Measurements from ENCODE around the gene ARHGAP1. TPM values are rescaled to one million over a fixed set of nuclear protein-coding genes. Genes with fewer than 3 reads are reported as not detected.

ARHGAP1 gene
- total RNA-seq, 1 donor from 2014 or later = 19.2 TPM

GRCh38 chr11:46694607-46695006, 5.8 kb downstream of the ARHGAP1 start:
- no peak for DNase-seq (ENCODE audit: low read depth in 2 of 2)

- no peak for DNase-seq (ENCODE audit: low read depth in 2 of 2)
Observed at GRCh38 chr11:46694072-46694471, 6.3 kb downstream of the ARHGAP1 start.

- DNase-seq (ENCODE audit: low read depth in 2 of 2) = no peak
Observed at GRCh38 chr11:46693597-46694012, 6.8 kb downstream of the ARHGAP1 start.

GRCh38 chr11:46692450-46692849, 8.0 kb downstream of the ARHGAP1 start:
- no peak for DNase-seq (ENCODE audit: low read depth in 2 of 2)

- DNase-seq (ENCODE audit: low read depth in 2 of 2) = no peak
Observed at GRCh38 chr11:46690702-46691101, 9.7 kb downstream of the ARHGAP1 start.

GRCh38 chr11:46686886-46687795, 13.3 kb downstream of the ARHGAP1 start:
- DNase-seq (ENCODE audit: low read depth in 2 of 2) = peak in 1 of 2 donors; percentile 65

- no peak for DNase-seq (ENCODE audit: low read depth in 2 of 2)
Observed at GRCh38 chr11:46684367-46684766, 16.1 kb downstream of the ARHGAP1 start.

- no peak for DNase-seq (ENCODE audit: low read depth in 2 of 2)
Observed at GRCh38 chr11:46682773-46683752, 17.4 kb downstream of the ARHGAP1 start.

- no peak for DNase-seq (ENCODE audit: low read depth in 2 of 2)
Observed at GRCh38 chr11:46681814-46682213, 18.6 kb downstream of the ARHGAP1 start.

- no peak for DNase-seq (ENCODE audit: low read depth in 2 of 2)
Observed at GRCh38 chr11:46680815-46681214, 19.6 kb downstream of the ARHGAP1 start.

- DNase-seq (ENCODE audit: low read depth in 2 of 2) = no peak
Observed at GRCh38 chr11:46680164-46680760, 20.2 kb downstream of the ARHGAP1 start.

GRCh38 chr11:46679241-46680163, 20.9 kb downstream of the ARHGAP1 start:
- DNase-seq (ENCODE audit: low read depth in 2 of 2) = no peak

- DNase-seq (ENCODE audit: low read depth in 2 of 2) = no peak
Observed at GRCh38 chr11:46678741-46679130, 21.7 kb downstream of the ARHGAP1 start.

- DNase-seq (ENCODE audit: low read depth in 2 of 2) = no peak
Observed at GRCh38 chr11:46677991-46678740, 22.3 kb downstream of the ARHGAP1 start.

GRCh38 chr11:46677169-46677568, 23.2 kb downstream of the ARHGAP1 start:
- DNase-seq (ENCODE audit: low read depth in 2 of 2) = no peak

GRCh38 chr11:46676436-46677158, 23.8 kb downstream of the ARHGAP1 start:
- no peak for DNase-seq (ENCODE audit: low read depth in 2 of 2)

GRCh38 chr11:46675949-46676348, 24.5 kb downstream of the ARHGAP1 start:
- DNase-seq (ENCODE audit: low read depth in 2 of 2) = no peak

GRCh38 chr11:46675288-46675851, 25.0 kb downstream of the ARHGAP1 start:
- DNase-seq (ENCODE audit: low read depth in 2 of 2) = peak; percentile 14 to 34

Data from lung microvascular endothelial cell (primary cell).